Fibroblast of upper back skin (primary cell): ENCODE data around the gene ABCD4.

Experiments used
- DNase-seq: peaks from one replicate; pipeline ENCODE4 v3.0.0-alpha.2; 2013

The ABCD4 gene

GRCh38 chr14:74257941-74258763 is 44.6 kb downstream of the ABCD4 start:
- DNase-seq: no peak

- peak; percentile 11 for DNase-seq
These were observed 45.4 kb downstream of the ABCD4 start for GRCh38 chr14:74257078-74257940.

GRCh38 chr14:74255281-74255680 is 47.5 kb downstream of the ABCD4 start:
- DNase-seq: no peak

GRCh38 chr14:74249433-74250375 is 53.0 kb downstream of the ABCD4 start:
- DNase-seq: no peak

GRCh38 chr14:74248017-74248416 is 54.7 kb downstream of the ABCD4 start:
- DNase-seq: no peak

- DNase-seq: no peak
These were observed 56.2 kb downstream of the ABCD4 start for GRCh38 chr14:74246542-74246941.

GRCh38 chr14:74245292-74245691 is 57.4 kb downstream of the ABCD4 start:
- no peak for DNase-seq

GRCh38 chr14:74244115-74244514 is 58.6 kb downstream of the ABCD4 start:
- no peak for DNase-seq

GRCh38 chr14:74243051-74243450 is 59.7 kb downstream of the ABCD4 start:
- no peak for DNase-seq

GRCh38 chr14:74242780-74243042 is 60.0 kb downstream of the ABCD4 start:
- no peak for DNase-seq

GRCh38 chr14:74242021-74242779 is 60.5 kb downstream of the ABCD4 start:
- no peak for DNase-seq

GRCh38 chr14:74241652-74242017 is 61.1 kb downstream of the ABCD4 start:
- DNase-seq: no peak

GRCh38 chr14:74240794-74241651 is 61.7 kb downstream of the ABCD4 start:
- DNase-seq: no peak

- DNase-seq: no peak
These were observed 62.6 kb downstream of the ABCD4 start for GRCh38 chr14:74239848-74240793.

GRCh38 chr14:74238974-74239847 is 63.5 kb downstream of the ABCD4 start, which contains the start of gene VSX2:
Gene VSX2 (plus strand): TSS chr14:74239449. CDS start chr14:74239562, 113 bp downstream.
- no peak for DNase-seq

GRCh38 chr14:74237441-74237840 is 65.3 kb downstream of the ABCD4 start:
- no peak for DNase-seq
